Activated CD4-positive, alpha-beta T cell treated with anti-CD3 and anti-CD28 coated beads, Interleukin-2, amount 50 U/mL, for 16 hours (primary cell): ENCODE data around the gene HS3ST3B1.
A peak's percentile ranks its signal among the peaks of the same experiment; 100 is the strongest.

Experiments used
- DNase-seq: peaks from one replicate; pipeline ENCODE4 v3.0.0-alpha.2; 2020

HS3ST3B1 gene

DNA sequence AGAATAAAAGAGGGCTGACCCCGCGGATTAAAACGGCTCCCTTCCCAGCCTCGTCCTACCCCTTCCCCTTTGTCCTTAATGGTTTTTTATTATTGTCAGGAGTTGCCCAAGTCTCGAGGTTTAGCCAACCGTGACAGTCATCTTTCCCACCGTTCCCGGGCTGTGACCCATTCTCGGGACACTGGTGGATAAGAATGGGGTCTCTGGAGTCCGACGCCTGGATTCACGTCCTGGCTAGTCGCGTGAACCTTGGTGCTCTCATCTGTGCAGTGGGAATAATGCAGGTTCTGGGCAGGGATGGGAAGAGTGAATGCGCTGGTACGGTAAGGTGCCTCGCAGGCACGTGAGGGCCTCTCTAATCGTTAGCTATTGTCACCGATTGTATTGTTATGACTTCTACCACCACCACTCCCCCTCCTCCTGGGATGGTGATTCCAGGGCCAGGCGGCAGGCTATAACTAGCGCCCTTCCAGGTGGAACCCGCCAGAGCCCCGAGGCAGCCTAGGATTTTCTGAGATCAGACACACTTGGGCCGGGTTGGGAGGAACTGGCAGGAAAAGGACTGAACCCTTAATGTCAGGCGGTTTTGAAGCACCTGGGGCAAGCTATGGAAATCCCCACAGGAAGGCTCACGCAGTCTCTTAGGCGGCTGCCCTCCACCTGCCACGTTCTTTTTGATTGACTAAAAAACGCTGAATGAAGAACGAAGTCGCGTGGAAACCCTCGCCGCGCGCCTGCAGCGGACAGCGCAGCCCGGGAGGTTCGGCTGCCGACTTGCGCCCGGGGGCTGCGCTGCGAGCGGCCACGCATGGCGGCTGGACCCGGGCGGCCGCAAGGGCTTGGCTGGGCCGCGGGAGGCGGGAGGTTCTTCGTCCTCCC is 2.7 kb downstream of the HS3ST3B1 start:
- DNase-seq, result no peak

- DNase-seq, result no peak
These were observed 3.4 kb downstream of the HS3ST3B1 start for GRCh38 chr17:14304222-14304772.

- DNase-seq, result no peak
These were observed 4.1 kb downstream of the HS3ST3B1 start for GRCh38 chr17:14304773-14305517.

GRCh38 chr17:14305785-14306496 is 5.1 kb downstream of the HS3ST3B1 start:
- DNase-seq, result no peak

DNA sequence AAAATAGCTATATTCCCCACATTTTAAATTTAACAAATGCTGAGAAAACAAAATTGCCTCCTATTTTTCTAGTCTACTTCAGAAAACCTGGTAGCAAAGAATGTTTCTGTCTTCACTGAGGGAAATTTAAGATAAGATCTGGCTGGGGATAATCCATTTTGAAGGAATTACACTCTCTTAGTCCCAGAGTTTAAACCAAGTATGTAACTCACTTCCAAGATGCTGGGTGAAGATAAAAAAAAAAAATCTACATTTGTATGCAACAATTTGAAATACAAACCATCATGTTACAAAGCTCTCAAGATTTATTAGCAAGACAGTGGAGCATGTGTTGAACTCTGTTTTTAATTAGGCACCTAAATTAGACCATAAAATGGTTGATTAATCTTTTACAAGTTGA is 5.7 kb downstream of the HS3ST3B1 start:
- no peak for DNase-seq

DNA sequence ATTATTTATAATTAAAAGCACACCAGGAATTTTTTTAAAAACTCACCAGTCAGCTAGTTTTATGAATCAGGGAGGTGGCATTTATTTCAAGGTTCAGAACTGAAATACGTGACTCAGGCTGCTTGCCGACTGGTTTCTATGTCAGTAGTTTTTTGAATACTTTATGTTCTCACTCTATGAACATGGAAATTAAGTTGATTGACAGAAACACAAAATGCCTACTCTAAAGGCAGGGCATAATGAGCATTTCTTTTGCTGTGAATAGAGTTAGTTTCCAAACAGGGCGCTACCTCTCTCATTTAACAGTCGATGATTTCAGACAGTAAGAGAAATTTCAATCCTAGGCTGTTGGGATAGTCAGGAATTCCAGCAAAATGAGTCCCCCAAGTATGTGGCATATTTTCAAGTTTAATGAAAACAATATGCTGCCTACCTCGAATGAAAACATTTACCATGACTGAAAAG is 6.7 kb downstream of the HS3ST3B1 start:
- DNase-seq, result no peak

DNA sequence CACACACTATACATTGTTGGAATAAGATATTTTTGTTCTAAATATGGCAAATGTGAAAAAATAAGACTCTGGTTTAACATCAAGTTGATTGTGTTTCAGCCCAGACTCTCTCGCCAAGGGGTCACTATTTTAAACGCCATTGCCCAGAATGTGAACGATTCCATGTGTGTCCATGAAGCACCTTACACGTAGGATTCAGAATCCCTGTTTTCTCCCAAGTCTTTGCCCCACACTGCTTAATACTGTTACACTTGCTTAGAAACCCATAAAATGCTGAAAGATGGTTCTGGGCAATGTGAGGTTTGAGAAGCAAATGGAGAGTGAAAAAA is 7.7 kb downstream of the HS3ST3B1 start:
- DNase-seq, result no peak

DNA sequence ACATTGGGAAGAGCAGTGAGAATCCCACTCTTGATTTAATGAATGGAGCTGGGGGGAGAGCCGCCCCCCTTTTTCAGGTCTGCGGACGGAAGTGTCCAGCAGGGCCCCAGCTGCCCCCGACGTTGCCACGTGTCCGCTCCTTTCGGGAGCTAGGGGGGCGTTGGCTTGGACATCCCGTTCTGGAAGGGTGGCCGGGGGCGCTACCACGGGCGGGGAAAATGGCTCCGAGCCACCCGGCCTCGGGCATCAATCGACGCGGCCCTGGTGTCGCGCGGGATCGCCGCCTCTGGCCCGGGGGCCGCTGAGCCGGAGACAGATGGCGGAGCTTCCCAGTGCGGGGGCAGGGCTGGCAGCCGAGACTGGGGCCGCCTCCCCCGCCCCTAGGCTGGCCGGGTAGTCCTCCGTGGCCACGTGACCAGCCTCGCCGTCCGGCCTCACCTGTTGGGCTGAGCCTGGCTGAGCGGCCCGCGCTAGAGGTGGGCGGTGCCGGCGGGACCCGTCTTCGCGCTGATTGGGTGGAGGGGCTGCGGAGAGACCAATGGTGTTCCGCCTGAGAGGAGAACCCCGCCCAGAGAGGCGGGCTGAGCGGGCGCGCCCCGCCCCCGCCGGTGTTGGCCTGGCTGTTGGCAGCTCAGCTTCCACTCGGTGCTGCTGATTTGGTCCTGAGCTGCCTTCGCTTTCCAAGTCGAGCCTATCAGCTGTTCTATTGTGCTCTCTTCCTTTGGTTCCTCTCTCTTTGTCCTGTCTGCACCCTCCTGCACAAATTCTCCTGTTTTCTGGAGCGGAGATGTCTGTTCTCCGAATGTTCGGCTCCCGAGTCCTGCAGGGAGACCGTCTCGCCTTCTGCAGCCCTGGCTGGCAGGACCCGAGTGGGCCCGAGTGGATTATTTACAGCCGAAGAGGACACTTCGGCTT is 8.3 kb downstream of the HS3ST3B1 start:
- peak; percentile 91 for DNase-seq

DNA sequence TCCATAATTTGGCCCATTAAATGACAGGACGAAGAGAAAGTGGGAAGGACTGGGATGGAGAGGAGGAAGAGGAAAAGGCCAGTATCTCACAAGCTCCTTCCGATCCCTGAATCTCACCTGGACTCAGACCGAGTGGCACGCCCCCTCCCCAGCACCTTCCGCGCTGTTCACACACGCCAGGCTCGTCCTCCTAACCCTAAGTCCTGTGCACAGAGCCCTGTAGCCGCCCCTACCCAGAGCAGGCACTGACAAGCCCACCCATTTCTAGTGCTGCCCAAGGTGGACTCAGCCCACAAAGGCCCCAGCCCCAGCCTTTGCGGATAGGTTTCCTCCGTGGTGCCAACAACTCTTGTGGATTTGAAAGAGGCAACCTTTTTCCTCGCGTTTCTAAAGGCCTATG is 9.2 kb downstream of the HS3ST3B1 start:
- no peak for DNase-seq

DNA sequence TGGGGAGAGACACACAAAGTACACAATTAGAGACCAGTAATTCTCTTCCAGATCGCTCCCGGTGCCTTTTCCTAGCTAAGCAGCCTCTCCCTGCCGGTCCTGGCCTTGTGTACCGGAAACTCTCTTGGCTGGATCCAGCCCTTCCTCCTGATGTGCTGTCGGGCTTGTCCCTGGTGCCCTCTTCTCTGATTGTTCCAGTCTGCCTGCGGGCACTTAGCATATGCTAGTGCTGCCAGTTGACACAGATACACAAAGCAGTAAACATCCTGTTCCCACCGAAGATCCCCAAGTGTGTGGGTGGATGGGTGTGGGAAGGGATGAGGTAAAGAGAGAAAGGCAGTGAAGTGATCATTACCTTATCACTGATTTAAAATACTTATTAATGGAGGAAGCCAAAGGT is 9.7 kb downstream of the HS3ST3B1 start:
- DNase-seq, result no peak

GRCh38 chr17:14311186-14311705 is 10.4 kb downstream of the HS3ST3B1 start:
- DNase-seq, result no peak

GRCh38 chr17:14311981-14312380 is 11.1 kb downstream of the HS3ST3B1 start:
- no peak for DNase-seq

DNA sequence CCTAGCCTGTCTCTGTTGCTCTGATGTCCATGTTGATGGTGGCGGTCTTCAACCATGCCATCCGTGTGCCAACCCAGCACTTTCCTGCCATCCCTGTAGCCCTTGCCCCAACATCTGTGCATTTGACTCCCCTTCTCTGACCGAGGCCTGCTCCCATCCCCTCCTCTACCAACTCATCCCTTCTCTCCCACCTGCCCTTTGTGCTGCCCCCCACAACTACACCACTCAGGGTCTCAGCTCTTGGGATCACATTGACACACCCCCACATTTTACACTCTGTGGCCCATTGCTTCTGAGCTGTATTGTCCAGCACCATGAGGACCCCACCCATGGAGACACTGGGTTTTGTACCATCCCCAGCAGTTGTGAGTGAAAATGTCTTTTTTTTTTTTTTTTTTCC is 11.6 kb downstream of the HS3ST3B1 start:
- no peak for DNase-seq

DNA sequence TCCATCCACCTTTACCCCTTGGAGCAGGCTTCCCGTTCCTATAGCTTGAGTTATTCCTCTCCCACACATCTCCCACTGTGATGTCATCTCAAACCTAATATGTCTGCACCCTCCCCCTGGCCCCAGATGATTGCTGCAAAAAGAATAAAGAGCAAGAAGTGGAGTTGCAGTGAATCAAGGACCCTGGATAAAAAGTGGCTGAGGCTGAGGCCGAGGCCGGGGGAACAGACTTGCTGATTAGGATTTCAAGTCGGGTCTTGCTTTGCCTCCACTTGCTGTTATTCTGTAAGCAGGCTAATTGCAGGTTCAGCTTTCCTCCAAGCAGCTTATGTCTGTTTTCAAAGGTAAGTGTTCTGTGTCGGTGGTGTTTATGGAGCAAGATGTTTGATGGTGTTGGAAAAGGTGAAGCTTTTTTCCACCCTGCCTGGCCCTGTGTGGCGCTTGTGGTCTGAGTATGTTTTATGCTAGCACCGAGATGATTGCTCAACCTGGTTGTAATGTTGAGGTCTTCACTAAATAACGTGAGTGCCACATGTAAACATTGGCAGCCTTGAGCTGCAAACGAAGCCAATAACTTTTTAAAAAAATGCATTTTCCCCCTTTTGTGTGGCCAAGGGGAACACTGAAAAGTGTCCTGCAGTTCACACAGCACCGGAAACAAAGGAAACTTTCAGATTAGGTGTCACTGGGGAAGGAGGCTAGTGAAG is 15.4 kb downstream of the HS3ST3B1 start:
- DNase-seq, result no peak

- DNase-seq, result no peak
These were observed 16.5 kb downstream of the HS3ST3B1 start for GRCh38 chr17:14317383-14317782.

DNA sequence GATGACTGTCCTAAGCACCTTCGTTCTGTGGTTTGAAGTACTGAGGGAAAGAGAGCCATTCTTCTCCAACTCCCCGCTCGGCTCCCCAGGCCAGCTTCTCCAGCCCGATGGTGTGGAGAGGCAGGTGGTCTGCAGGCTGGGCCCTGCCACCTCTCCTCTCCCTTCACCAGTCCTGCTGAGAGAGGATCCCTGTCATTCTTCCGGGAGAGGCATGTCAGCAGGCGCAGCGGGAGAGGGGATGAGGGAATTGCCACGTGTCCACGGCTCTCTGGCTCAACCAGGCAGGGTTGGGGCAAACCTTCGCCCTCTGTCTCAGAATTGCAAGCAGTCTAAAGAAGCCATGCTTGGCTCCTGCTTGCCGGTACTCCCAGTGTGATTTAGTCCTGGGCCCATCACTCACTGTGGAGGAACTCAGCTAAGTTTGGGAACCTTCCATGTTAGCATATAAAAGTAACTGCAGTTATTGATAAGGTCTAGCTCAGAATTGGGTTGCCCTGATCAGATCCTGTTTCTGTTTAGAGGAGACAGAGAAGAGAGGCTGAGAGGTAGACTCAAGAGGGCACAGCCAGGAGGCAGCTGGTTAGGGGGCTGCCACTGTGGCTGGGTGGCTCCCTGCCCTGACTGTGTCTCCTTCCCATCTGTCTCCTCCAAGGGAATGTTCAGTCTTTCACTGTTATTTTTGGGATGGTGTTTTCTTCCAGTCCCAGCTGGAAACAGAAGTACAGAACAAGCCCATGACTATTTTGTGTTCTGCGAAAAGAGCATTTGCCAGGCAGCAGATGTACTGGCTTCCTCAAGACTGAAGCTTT is 17.4 kb downstream of the HS3ST3B1 start:
- no peak for DNase-seq

- DNase-seq, result no peak
These were observed 18.0 kb downstream of the HS3ST3B1 start for GRCh38 chr17:14318918-14319205.

- no peak for DNase-seq
These were observed 19.2 kb downstream of the HS3ST3B1 start for GRCh38 chr17:14320098-14320497.

- DNase-seq, result no peak
These were observed 20.0 kb downstream of the HS3ST3B1 start for GRCh38 chr17:14320734-14321475.

- DNase-seq, result peak; percentile 22
These were observed 20.6 kb downstream of the HS3ST3B1 start for GRCh38 chr17:14321476-14321949.
